HG03097 (cell line): ENCODE data around the gene STAT4.

Experiments used
- ATAC-seq: cut with Tn5 transposase; IDR thresholded peaks from one replicate; pipeline ENCODE4 v1.9.1; 2021; ENCODE audit not compliant: unreplicated experiment, low FRiP score

The STAT4 gene

GRCh38 chr2:191150600-191151330 lies at the start of gene STAT4:
TSS of gene STAT4 (minus strand) at chr2:191150994. CDS start at chr2:191148203, 2,791 bp downstream.
- ATAC-seq = peak; percentile 67

GRCh38 chr2:191199929-191200512 lies 49.2 kb upstream of the STAT4 start:
- ATAC-seq = no peak

- no peak for ATAC-seq
Observed at GRCh38 chr2:191198271-191198670, 47.5 kb upstream of the STAT4 start.

- ATAC-seq = no peak
Observed at GRCh38 chr2:191197096-191197495, 46.3 kb upstream of the STAT4 start.

- ATAC-seq = no peak
Observed at GRCh38 chr2:191195021-191195420, 44.2 kb upstream of the STAT4 start.

GRCh38 chr2:191190861-191191552 lies 40.2 kb upstream of the STAT4 start:
- ATAC-seq = no peak

- no peak for ATAC-seq
Observed at GRCh38 chr2:191190435-191190834, 39.6 kb upstream of the STAT4 start.

- no peak for ATAC-seq
Observed at GRCh38 chr2:191189112-191189635, 38.4 kb upstream of the STAT4 start.

GRCh38 chr2:191188550-191189093 lies 37.8 kb upstream of the STAT4 start:
- no peak for ATAC-seq

- no peak for ATAC-seq
Observed at GRCh38 chr2:191187105-191187829, 36.5 kb upstream of the STAT4 start.

- ATAC-seq = no peak
Observed at GRCh38 chr2:191184457-191184856, 33.7 kb upstream of the STAT4 start.

GRCh38 chr2:191183516-191183915 lies 32.7 kb upstream of the STAT4 start:
- ATAC-seq = no peak

- ATAC-seq = no peak
Observed at GRCh38 chr2:191183081-191183480, 32.3 kb upstream of the STAT4 start.

- no peak for ATAC-seq
Observed at GRCh38 chr2:191180713-191181112, 29.9 kb upstream of the STAT4 start.

- no peak for ATAC-seq
Observed at GRCh38 chr2:191180276-191180675, 29.5 kb upstream of the STAT4 start.

- ATAC-seq = no peak
Observed at GRCh38 chr2:191178806-191179514, 28.2 kb upstream of the STAT4 start.

- no peak for ATAC-seq
Observed at GRCh38 chr2:191177751-191178736, 27.2 kb upstream of the STAT4 start.

GRCh38 chr2:191176801-191177438 lies 26.1 kb upstream of the STAT4 start:
- ATAC-seq = no peak
